Body of pancreas (tissue), 4 donors: ENCODE results near the gene TRIM46.
"Not testable (repeated sequence)": the region's sequence is repeated elsewhere in the genome, so short reads cannot be mapped to it uniquely, and the experiment has no call there.

Experiments
- CTCF ChIP-seq, 7 experiments: fragments of 450-650 bp in 4 of 7; fragments of 200-600 bp in 3 of 7; sonication (generic) in 3 of 7; IDR thresholded peaks; one replicate each; pipeline ENCODE4 v1.5.1; 2016 to 2019; ENCODE audit warnings: antibody characterized with exemption in 7 of 7
- POLR2A ChIP-seq, 3 donors: fragments of 450-650 bp; IDR thresholded peaks; one replicate each; pipeline ENCODE4 v1.6.1; 2016; ENCODE audit warnings: antibody characterized with exemption in 3 of 3, mild to moderate bottlenecking in 2 of 3

- TF ChIP-seq CTCF, POLR2A (IDR thresholded peaks at IDR 0.05): not testable (repeated sequence)
These were observed 38.4 kb downstream of the TRIM46 start for GRCh38 chr1:155212051-155212440.
